HepG2 (cell line): ENCODE results near the gene AMZ2. TPM values are rescaled to one million over a fixed set of nuclear protein-coding genes. Genes with fewer than 3 reads are reported as not detected.

Experiments
- ATAC-seq: fragments of 200-7000 bp; cut with Tn5 transposase; 3 replicates; pipeline ENCODE4 v1.9.1; 2020; ENCODE audit warnings: mild to moderate bottlenecking, moderate library complexity
- BruUV-seq: library from RNA; stranded (reverse); fragments of 400-500 nt; replicated peaks from 2 replicates; lab custom pipeline; 2021; lab: Mats Ljungman, UMichigan
- CTCF ChIA-PET: fragments of 300-600 bp; formaldehyde crosslinking; extraction: SDS; loops from one replicate; lab custom pipeline; 2021; ENCODE audit warnings: low total read pairs, inconsistent platforms, low intra/inter-chr PET ratio; lab: Yijun Ruan, JAX
- POLR2A ChIA-PET: fragments of 350-600 bp; sonication (Branson Sonifier 250); formaldehyde crosslinking; loops from one replicate; lab custom pipeline; 2020; ENCODE audit warnings: antibody characterized with exemption, inconsistent platforms; lab: Yijun Ruan, JAX
- DNase-seq: peaks from one replicate; pipeline ENCODE4 v3.0.0-alpha.2; 2015; ENCODE audit warnings: low spot score
- FAIRE-seq: peaks from 3 replicates; lab custom pipeline; 2011; peaks lifted over from hg19 to GRCh38; lab: Jason Lieb, UNC
- H2AFZ ChIP-seq: one replicate; pipeline ENCODE4 v1.6.1; 2011; ENCODE audit warnings: low read length, inconsistent platforms
- H3K27ac ChIP-seq: fragments of 300-600 bp; 3 replicates; pipeline ENCODE4 v1.8.0; 2011; ENCODE audit warnings: mixed run types, mild to moderate bottlenecking, mixed read lengths, low read length, inconsistent platforms; ENCODE audit not compliant: insufficient read depth; ENCODE audit errors: extremely low read length
- H3K27me3 ChIP-seq, 2 experiments: fragments of 200-600 bp in 1 of 2; 2 replicates in 1 of 2; 3 replicates in 1 of 2; pipeline versions ENCODE4 v1.6.0 to v1.8.0; 2011; ENCODE audit warnings: low read length in 2 of 2, mild to moderate bottlenecking in 2 of 2, moderate library complexity in 2 of 2, inconsistent platforms in 1 of 2; ENCODE audit not compliant: insufficient read depth in 2 of 2, control insufficient read depth in 1 of 2
- H3K36me3 ChIP-seq, 2 experiments: fragments of 200-600 bp in 1 of 2; replicated peaks in 1 of 2; 2 replicates in 1 of 2; 3 replicates in 1 of 2; pipeline versions ENCODE4 v1.5.1 to v1.8.0; 2011; ENCODE audit warnings: low read length in 2 of 2, inconsistent platforms in 1 of 2; ENCODE audit not compliant: insufficient read depth in 2 of 2, control insufficient read depth in 1 of 2
- H3K4me1 ChIP-seq: 2 replicates; pipeline ENCODE4 v1.5.1; 2012; ENCODE audit warnings: low read length, inconsistent platforms; ENCODE audit not compliant: insufficient read depth
- H3K4me2 ChIP-seq: 2 replicates; pipeline ENCODE4 v1.6.0; 2011; ENCODE audit warnings: low read depth, low read length, inconsistent platforms
- H3K4me3 ChIP-seq, 3 experiments: fragments of 200-600 bp in 1 of 3; sonication (generic), shearing (Covaris generic) in 1 of 3; replicated peaks in 1 of 3; 2 replicates each; pipeline ENCODE4 v1.5.1; 2011 to 2016; ENCODE audit warnings: low read length in 3 of 3, inconsistent platforms in 2 of 3, low read depth in 2 of 3, mild to moderate bottlenecking in 2 of 3, control low read depth in 1 of 3, mixed read lengths in 1 of 3; ENCODE audit not compliant: insufficient read depth in 1 of 3
- H3K79me2 ChIP-seq: one replicate; pipeline ENCODE4 v1.6.1; 2011; ENCODE audit warnings: low read length, inconsistent platforms; ENCODE audit not compliant: insufficient read depth
- H3K9ac ChIP-seq: 2 replicates; pipeline ENCODE4 v1.6.0; 2011; ENCODE audit warnings: mild to moderate bottlenecking, low read depth, low read length, inconsistent platforms; ENCODE audit not compliant: insufficient read depth
- H3K9me3 ChIP-seq: 2 replicates; pipeline ENCODE4 v1.5.1; 2012; ENCODE audit warnings: mild to moderate bottlenecking, low read length
- H4K20me1 ChIP-seq: 2 replicates; pipeline ENCODE4 v1.6.0; 2011; ENCODE audit warnings: inconsistent platforms, mild to moderate bottlenecking, low read length, moderate library complexity; ENCODE audit not compliant: insufficient read depth
- CSRNP1 ChIP-seq: sonication (generic); formaldehyde crosslinking; IDR thresholded peaks from 2 replicates; pipeline ENCODE4 v1.8.1; 2023; ENCODE audit warnings: mild to moderate bottlenecking, missing genetic modification reagents
- GTF3A ChIP-seq: sonication (generic); formaldehyde crosslinking; conservative IDR thresholded peaks from 2 replicates; pipeline ENCODE4 v1.4.0; 2020; ENCODE audit warnings: mild to moderate bottlenecking, missing genetic modification reagents
- HNRNPLL ChIP-seq: fragments of 200-400 bp; formaldehyde crosslinking; IDR thresholded peaks from 2 replicates; pipeline ENCODE4 v1.6.1; 2017; ENCODE audit warnings: mild to moderate bottlenecking, low read depth, low read length; ENCODE audit not compliant: poor library complexity, severe bottlenecking
- IRF1 ChIP-seq: sonication (generic); formaldehyde crosslinking; IDR thresholded peaks from 2 replicates; pipeline ENCODE4 v1.4.0; 2020; ENCODE audit warnings: low read depth, mild to moderate bottlenecking, missing genetic modification reagents
- MBNL3 ChIP-seq: fragments of 250-450 bp; sonication (Bioruptor Pico); conservative IDR thresholded peaks from 2 replicates; pipeline ENCODE4 v1.8.0; 2022; ENCODE audit warnings: mild to moderate bottlenecking, inconsistent platforms
- PLRG1 ChIP-seq: fragments of 450-650 bp; conservative IDR thresholded peaks from 2 replicates; pipeline ENCODE4 v1.6.1; 2016
- SNAPC4 ChIP-seq: sonication (generic); formaldehyde crosslinking; IDR thresholded peaks from 2 replicates; pipeline ENCODE4 v1.4.0; 2020; ENCODE audit warnings: mild to moderate bottlenecking, missing genetic modification reagents
- TBX2 ChIP-seq: sonication (generic); formaldehyde crosslinking; IDR thresholded peaks from 2 replicates; pipeline ENCODE4 v1.5.0; 2020; ENCODE audit warnings: missing genetic modification reagents, mild to moderate bottlenecking, borderline replicate concordance
- ZFY ChIP-seq: sonication (generic); formaldehyde crosslinking; IDR thresholded peaks from 2 replicates; pipeline ENCODE4 v1.4.0; 2020; ENCODE audit warnings: missing genetic modification reagents
- ZNF276 ChIP-seq: sonication (generic); formaldehyde crosslinking; IDR thresholded peaks from 2 replicates; pipeline ENCODE4 v1.4.0; 2020; ENCODE audit warnings: mild to moderate bottlenecking, low read depth, missing genetic modification reagents
- ZNF639 ChIP-seq: conservative IDR thresholded peaks from 2 replicates; pipeline ENCODE4 v1.6.1; 2018; ENCODE audit warnings: missing genetic modification reagents
- ZNF768 ChIP-seq: sonication (generic); formaldehyde crosslinking; IDR thresholded peaks from 2 replicates; pipeline ENCODE4 v1.4.0; 2020; ENCODE audit warnings: missing genetic modification reagents
- WGBS: methylation state at CpG from one replicate; pipeline ENCODE4 v1.1.6; 2017; ENCODE audit warnings: low lambda C conversion rate; 5-methylcytosine and 5-hydroxymethylcytosine counted together
- in situ Hi-C: cut with HindIII; loops from 2 replicates; pipeline ENCODE4 v1.10.0; 2017; ENCODE audit warnings: low pct_unique_long_range_greater_than_20kb; ENCODE audit not compliant: extremely low pct_ligation_motif_present
- intact Hi-C: fragments of 100-400 bp; cut with micrococcal nuclease; formaldehyde crosslinking; loops from one replicate; pipeline ENCODE4 v1.10.0; 2022; ENCODE audit not compliant: unreplicated experiment
- polyA plus RNA-seq, 8 experiments: library from polyadenylated mRNA; depleted of rRNA in 3 of 8; stranded (reverse) in 7 of 8; unstranded in 1 of 8; fragments of >200 nt; fragmentation: Illumina TruSeq in 4 of 8; extraction: Trizol in 4 of 8; gene quantifications; 2 replicates each; pipeline versions ENCODE4 v1.2.1 to v1.2.3, GENCODE V29; 2011 to 2016; ENCODE audit warnings: low read depth in 4 of 8, missing spikeins in 1 of 8, mixed read lengths in 1 of 8; ENCODE audit not compliant: insufficient read depth in 1 of 8
- total RNA-seq, 5 experiments: library from RNA; depleted of rRNA; stranded (reverse); fragments of >200 nt; fragmentation: Illumina TruSeq; extraction: Trizol; gene quantifications; 2 replicates each; pipeline ENCODE4 v1.2.3, GENCODE V29; 2016; ENCODE audit warnings: low read depth in 1 of 5

Gene AMZ2
- total and polyA plus RNA-seq, 2 of the 13 experiments (the other 11 are each of a cell fraction or from before 2014, with no cell fraction given): 86.9 to 90.2 TPM

- Histone ChIP-seq H3K27me3 (no peaks in the 10 kb centered on the region), H3K36me3 (no peaks in the 10 kb centered on the region), H3K4me3 (no peak overlapping the region), H2AFZ (no peak overlapping the region), H3K9me3 (no peaks in the 10 kb centered on the region), H3K9ac (no peak overlapping the region), H3K4me1 (peaks cover 21% of the 10 kb centered on the region), H3K27ac (no peak overlapping the region), H4K20me1 (no peaks in the 10 kb centered on the region), H3K4me2 (no peak overlapping the region), H3K79me2 (no peaks in the 10 kb centered on the region)
- ATAC-seq (no peak), FAIRE-seq (no peak), DNase-seq (no peak)
- intact Hi-C loops: no loop called here
- TF ChIP-seq SNAPC4 (CRISPR knock-in tag) (no peak), HNRNPLL (no peak), ZNF639 (no peak), ZNF768 (no peak), GTF3A (no peak), TBX2 (CRISPR knock-in tag) (no peak), IRF1 (CRISPR knock-in tag) (no peak), ZFY (CRISPR knock-in tag) (no peak), MBNL3 (CRISPR knock-in tag) (no peak), ZNF276 (no peak), CSRNP1 (CRISPR knock-in tag) (no peak), PLRG1 (no peak)
- in situ Hi-C loops: no loop called here
- POLR2A ChIA-PET: no interaction called here
- CTCF ChIA-PET: no interaction called here
- BruUV-seq: no TSS peak
- WGBS: no CpG with 5 or more reads among the region's 1 CpG
Observed at GRCh38 chr17:68231541-68231940, 16.3 kb upstream of the AMZ2 start.
